SU-DHL-6 (cell line): ENCODE results near the gene IL3.

ENCODE experiments used
- H2AFZ ChIP-seq: fragments of 200-600 bp; sonication (generic); 2 replicates; pipeline ENCODE4 v1.6.1; 2014; ENCODE audit warnings: low read depth, mild to moderate bottlenecking, moderate library complexity, mixed read lengths, antibody characterized with exemption, low read length; ENCODE audit not compliant: severe bottlenecking
- H3F3A ChIP-seq: fragments of 200-600 bp; shearing (Covaris generic); 2 replicates; pipeline ENCODE4 v1.6.0; 2016; ENCODE audit warnings: antibody characterized with exemption, mild to moderate bottlenecking; ENCODE audit not compliant: insufficient read depth
- H3K27ac ChIP-seq: fragments of 200-600 bp; sonication (generic); 2 replicates; pipeline ENCODE4 v1.5.1; 2016; ENCODE audit warnings: low read depth, mild to moderate bottlenecking, low read length, moderate library complexity, mixed read lengths
- H3K27me3 ChIP-seq: fragments of 200-600 bp; sonication (generic), shearing (Covaris generic); 2 replicates; pipeline ENCODE4 v1.6.0; 2014; ENCODE audit warnings: mild to moderate bottlenecking, low read length
- H3K36me3 ChIP-seq: fragments of 200-600 bp; sonication (generic); 2 replicates; pipeline ENCODE4 v1.6.1; 2014; ENCODE audit warnings: mild to moderate bottlenecking, low read length, mixed read lengths
- H3K4me2 ChIP-seq: fragments of 300-600, 200-600 bp; shearing (Covaris generic), sonication (generic); 2 replicates; pipeline ENCODE4 v1.6.0; 2014; ENCODE audit warnings: low read length, low read depth, mild to moderate bottlenecking; ENCODE audit not compliant: poor library complexity, severe bottlenecking
- H3K4me3 ChIP-seq: fragments of 200-600 bp; sonication (generic); 2 replicates; pipeline ENCODE4 v1.5.1; 2014; ENCODE audit warnings: antibody characterized with exemption, low read length, mild to moderate bottlenecking, mixed read lengths; ENCODE audit not compliant: insufficient read depth, poor library complexity, severe bottlenecking
- H3K79me2 ChIP-seq: fragments of 200-600 bp; sonication (generic); 2 replicates; pipeline ENCODE4 v1.6.1; 2014; ENCODE audit warnings: mild to moderate bottlenecking, low read length, moderate library complexity; ENCODE audit not compliant: insufficient read depth
- H3K9ac ChIP-seq: fragments of 200-600 bp; sonication (generic); 2 replicates; pipeline ENCODE4 v1.7.0; 2014; ENCODE audit warnings: mild to moderate bottlenecking, low read length
- H3K9me2 ChIP-seq: fragments of 200-600 bp; sonication (generic); replicated peaks from 2 replicates; pipeline ENCODE4 v1.6.1; 2014; ENCODE audit warnings: low read length; ENCODE audit not compliant: insufficient read depth
- H3K9me3 ChIP-seq: fragments of 200-600 bp; sonication (generic); 2 replicates; pipeline ENCODE4 v1.6.1; 2014; ENCODE audit warnings: low read length, mixed read lengths; ENCODE audit not compliant: insufficient read depth
- H4K20me1 ChIP-seq: fragments of 200-600 bp; sonication (generic); 2 replicates; pipeline ENCODE4 v1.6.1; 2014; ENCODE audit warnings: low read depth, mild to moderate bottlenecking, antibody characterized with exemption, low read length, moderate library complexity, mixed read lengths
- EZH2phosphoT487 ChIP-seq: fragments of 200-600 bp; sonication (generic), shearing (Covaris generic); conservative IDR thresholded peaks from 2 replicates; pipeline ENCODE4 v1.6.1; 2018; ENCODE audit warnings: mild to moderate bottlenecking, antibody characterized with exemption, low read length, moderate library complexity, mixed read lengths
- TF ChIP-seq, protein P1 (sequence below): fragments of 200-600 bp; sonication (generic); IDR thresholded peaks from one replicate; pipeline ENCODE4 v1.5.1; 2017; ENCODE audit warnings: antibody characterized with exemption, mild to moderate bottlenecking, low read length, moderate library complexity; ENCODE audit not compliant: insufficient read depth, poor library complexity, severe bottlenecking

IL3 gene

GRCh38 chr5:132083071-132083678, 22.7 kb downstream of the IL3 start:
- Histone ChIP-seq H3K9ac (no peak overlapping the region), H3K27ac (no peak overlapping the region), H3K9me2 (no peaks in the 10 kb centered on the region), H3F3A (no peaks in the 10 kb centered on the region), H3K36me3 (no peaks in the 10 kb centered on the region), H2AFZ (no peak overlapping the region), H3K9me3 (no peaks in the 10 kb centered on the region), H3K4me3 (no peak overlapping the region), H4K20me1 (no peaks in the 10 kb centered on the region), H3K27me3 (no peaks in the 10 kb centered on the region), H3K4me2 (no peak overlapping the region), H3K79me2 (no peaks in the 10 kb centered on the region)
- TF ChIP-seq, protein P1, sequence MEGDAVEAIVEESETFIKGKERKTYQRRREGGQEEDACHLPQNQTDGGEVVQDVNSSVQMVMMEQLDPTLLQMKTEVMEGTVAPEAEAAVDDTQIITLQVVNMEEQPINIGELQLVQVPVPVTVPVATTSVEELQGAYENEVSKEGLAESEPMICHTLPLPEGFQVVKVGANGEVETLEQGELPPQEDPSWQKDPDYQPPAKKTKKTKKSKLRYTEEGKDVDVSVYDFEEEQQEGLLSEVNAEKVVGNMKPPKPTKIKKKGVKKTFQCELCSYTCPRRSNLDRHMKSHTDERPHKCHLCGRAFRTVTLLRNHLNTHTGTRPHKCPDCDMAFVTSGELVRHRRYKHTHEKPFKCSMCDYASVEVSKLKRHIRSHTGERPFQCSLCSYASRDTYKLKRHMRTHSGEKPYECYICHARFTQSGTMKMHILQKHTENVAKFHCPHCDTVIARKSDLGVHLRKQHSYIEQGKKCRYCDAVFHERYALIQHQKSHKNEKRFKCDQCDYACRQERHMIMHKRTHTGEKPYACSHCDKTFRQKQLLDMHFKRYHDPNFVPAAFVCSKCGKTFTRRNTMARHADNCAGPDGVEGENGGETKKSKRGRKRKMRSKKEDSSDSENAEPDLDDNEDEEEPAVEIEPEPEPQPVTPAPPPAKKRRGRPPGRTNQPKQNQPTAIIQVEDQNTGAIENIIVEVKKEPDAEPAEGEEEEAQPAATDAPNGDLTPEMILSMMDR = no peak
- TF ChIP-seq EZH2phosphoT487 = no peak

DNA sequence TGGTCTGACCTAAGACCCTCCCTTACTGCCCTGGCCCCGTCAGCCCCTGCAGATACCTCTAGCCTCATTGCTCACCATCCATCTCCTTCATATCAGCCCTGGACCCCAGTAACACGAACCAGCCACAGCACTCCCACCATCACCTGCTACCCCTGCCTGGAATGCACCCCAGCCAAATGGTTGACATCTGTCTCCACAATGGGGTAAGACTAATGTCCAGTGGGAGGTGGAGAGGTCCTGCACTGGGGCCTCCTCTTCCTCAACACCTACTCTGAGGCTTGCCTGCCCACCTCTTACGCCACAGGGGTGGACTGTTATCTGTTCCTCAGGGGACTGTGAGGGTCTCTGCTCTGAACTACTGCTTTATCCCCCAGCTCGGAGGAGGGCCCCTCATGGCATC, 25.2 kb downstream of the IL3 start:
- no peak overlapping the region for H3K4me3 ChIP-seq
- H3K36me3 ChIP-seq = no peaks in the 10 kb centered on the region
- H4K20me1 ChIP-seq = no peaks in the 10 kb centered on the region
- no peak overlapping the region for H3K9ac ChIP-seq
- no peak overlapping the region for H3K4me2 ChIP-seq
- no peak overlapping the region for H3K27ac ChIP-seq
- H3K9me2 ChIP-seq = no peaks in the 10 kb centered on the region
- no peaks in the 10 kb centered on the region for H3K27me3 ChIP-seq
- no peak overlapping the region for H2AFZ ChIP-seq
- H3F3A ChIP-seq = no peaks in the 10 kb centered on the region
- H3K79me2 ChIP-seq = no peaks in the 10 kb centered on the region
- H3K9me3 ChIP-seq = no peaks in the 10 kb centered on the region
- TF ChIP-seq, protein P1 = no peak
- TF ChIP-seq EZH2phosphoT487 = no peak

DNA sequence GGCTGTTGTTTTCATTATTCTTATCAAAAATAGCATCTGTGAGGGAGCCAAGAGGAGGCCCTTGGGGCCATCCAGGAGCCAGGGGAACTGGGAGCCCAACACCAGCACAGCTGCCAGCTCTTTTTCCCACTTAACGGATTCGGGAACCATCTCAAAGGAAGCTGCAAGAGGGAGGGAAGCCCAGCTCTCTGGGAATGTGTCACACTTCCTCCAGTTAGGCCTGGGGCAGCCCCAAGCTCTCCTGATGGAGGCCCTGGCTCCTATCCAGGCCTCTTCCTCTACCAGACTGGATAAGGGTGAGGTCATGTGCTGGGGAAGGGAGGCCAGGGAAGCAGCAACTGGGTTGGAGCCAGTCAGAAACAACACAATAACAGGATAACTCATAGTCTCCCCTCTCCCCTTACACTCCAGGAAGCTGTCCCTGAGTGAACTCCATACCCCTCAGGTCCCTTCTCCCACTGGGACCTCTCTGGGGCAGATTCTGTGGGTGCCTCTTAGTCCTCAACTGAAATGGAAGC, 25.9 kb downstream of the IL3 start:
- Histone ChIP-seq H3K9ac (no peak overlapping the region), H3K4me2 (no peak overlapping the region), H3K9me3 (no peaks in the 10 kb centered on the region), H3K79me2 (no peaks in the 10 kb centered on the region), H4K20me1 (no peaks in the 10 kb centered on the region), H3K27ac (no peak overlapping the region), H3F3A (no peaks in the 10 kb centered on the region), H3K36me3 (no peaks in the 10 kb centered on the region), H3K27me3 (no peaks in the 10 kb centered on the region), H3K9me2 (no peaks in the 10 kb centered on the region), H2AFZ (no peak overlapping the region), H3K4me3 (no peak overlapping the region)
- TF ChIP-seq, protein P1 = no peak
- TF ChIP-seq EZH2phosphoT487 = no peak
